Measurements from ENCODE around the gene DDX4.
"Not testable (repeated sequence)": the region's sequence is repeated elsewhere in the genome, so short reads cannot be mapped to it uniquely, and the experiment has no call there.

Gene DDX4

DNA sequence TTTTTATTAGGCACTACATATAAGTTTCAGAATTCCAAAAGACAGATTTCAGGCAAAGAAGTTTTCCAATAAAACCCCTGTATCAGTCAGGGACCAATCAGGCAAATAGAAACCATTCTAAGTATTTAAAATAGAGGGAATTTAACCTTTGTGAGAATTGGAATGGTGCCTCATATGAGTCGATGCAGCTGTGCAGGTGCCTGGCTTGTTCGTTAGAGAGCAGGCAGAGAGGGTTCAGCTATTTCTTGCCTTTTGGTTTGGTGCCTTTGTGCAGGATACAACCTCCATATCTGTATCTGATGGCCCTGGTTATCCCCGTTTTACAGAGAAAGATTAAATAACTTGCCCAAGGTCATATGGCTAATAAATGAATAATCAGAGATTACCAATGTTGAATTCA lies 6.0 kb upstream of the DDX4 start:
- no peak for DNase-seq

DNA sequence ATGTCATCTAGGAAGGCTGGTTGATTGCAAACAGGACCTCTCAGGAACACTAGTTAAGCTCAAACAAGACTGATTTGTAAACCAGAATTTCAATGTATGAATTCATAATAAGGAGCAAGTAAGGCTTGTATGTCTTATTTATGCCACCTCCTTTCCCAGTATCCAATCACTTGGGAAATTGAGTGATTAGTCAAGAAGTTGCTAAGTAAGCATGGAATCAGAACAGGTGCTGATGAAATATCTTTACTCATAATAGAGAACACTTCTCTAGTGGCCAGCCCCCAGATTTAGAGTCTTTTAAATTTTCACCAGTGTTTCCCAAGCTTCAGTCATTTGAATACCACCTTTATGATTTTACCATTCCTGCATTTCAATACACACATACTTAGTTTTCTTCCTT lies 5.3 kb upstream of the DDX4 start:
- DNase-seq, result no peak

DNA sequence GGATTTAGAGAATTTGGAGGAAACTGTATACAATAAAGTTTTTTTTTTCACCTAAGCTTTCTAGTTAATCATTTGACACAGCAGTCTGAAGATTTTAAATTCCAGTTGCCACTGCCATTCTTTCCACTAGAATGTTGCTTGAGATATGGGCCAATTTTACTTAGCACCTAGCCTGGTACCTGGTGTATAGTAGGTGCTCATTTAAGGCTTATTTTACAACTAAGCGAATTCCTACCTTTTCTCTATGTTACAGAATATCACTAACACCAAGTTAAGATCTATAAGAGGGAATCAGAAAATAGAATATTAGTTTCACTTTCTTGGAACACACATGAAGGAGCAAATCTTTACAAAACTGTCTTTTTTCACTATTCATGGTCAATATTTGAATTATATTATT lies 3.2 kb upstream of the DDX4 start:
- no peak for DNase-seq

DNA sequence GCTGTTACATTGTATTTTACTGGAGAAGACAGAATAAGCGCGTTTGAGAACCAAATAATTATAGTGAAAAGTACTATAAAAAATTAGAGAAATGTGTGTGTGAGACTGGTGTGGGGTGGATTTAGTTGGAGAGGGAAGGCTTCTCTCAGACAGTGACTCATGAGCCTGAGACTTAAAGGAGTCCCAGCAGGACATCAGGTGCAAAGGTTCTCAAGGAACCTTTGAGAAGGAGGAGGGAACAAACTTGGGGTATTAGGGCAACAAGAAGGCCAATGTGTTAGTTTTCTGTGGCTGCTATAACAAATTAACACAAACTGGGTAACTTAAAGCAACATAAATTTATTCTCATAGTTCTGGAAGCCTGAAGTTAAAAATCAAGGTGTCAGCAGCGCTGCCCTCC lies 4.9 kb downstream of the DDX4 start:
- no peak for DNase-seq

DNA sequence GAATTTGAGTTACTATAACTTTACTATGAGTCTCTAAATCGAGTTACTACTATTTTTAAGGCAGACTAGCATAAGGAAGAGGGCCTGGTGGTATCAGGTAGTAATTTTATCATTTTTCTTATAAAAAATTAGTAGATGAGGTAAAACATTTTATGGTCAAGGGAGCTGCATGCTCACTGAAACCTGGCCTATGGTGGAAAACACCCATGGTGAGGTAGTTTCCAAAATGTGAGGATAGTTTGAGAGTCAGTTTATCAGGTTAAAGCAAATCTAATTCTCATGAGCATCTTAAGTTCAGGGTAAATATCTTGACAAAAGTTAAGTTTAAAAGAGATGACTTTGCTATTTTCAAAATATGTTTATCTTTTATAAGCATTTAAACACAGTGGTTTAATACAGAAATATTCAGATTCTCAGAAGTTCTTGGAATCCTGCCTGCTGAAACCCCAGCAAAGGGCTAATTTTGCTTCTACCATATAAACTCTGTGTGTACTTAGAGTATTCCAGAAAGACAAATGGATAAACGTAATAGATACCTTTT lies 10.0 kb downstream of the DDX4 start:
- DNase-seq, result no peak

DNA sequence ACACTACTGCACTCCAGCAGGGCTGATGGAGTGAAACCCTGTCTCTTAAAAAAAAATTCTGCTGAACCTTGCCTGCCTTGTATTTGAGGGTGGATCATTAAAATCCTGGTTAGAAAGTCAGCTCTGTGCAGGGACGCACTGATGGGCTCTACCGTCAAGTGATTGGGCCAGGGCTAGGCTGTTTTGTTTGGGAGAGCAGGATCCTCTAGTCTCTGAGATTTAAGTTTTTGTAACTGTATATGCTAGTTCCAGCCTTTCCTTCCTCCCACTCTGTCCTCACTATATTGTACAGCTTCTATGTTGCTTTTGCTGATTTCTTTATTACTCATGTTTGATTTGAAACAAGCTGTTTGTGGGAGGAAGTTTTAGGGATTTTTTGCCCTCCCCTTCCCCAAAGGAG lies 11.5 kb downstream of the DDX4 start:
- DNase-seq, result no peak

DNA sequence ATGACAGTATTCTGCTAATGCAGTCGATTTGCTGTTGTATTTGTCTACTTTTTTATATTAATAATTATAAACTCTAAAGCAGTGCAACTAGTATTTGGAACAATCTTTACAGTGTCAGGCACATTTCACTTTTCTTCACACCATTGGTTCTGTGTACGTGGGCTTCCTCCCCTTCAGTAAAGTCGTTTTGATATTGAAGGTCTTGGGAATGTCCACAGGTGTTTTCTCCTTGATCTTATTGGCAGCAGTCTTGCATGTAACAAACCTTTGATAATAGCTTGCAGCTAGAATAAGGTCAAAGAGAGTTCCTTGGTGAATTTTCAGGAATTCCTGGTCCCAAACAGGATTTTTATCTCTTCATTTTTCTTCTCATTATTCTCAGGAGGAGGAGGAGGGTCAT lies 12.2 kb downstream of the DDX4 start:
- DNase-seq, result no peak

DNA sequence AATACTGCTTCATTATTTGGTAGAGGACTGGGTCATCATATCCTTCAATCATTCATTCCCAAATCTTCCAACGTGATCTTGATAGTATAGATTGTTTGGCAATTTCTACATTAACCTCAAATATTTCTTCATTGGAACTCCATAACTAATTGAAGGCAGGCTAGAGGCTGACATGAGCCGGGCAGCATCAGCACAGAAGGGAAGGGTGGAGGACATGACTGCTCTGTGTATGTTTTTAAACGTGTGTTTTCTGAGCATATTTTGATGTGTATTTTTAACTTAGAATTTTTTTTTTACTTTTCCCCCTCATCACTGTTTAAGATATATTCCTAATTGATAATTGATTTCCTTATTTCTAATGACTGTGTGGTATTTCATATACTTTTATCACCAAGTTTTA lies 12.6 kb downstream of the DDX4 start:
- no peak for DNase-seq

DNA sequence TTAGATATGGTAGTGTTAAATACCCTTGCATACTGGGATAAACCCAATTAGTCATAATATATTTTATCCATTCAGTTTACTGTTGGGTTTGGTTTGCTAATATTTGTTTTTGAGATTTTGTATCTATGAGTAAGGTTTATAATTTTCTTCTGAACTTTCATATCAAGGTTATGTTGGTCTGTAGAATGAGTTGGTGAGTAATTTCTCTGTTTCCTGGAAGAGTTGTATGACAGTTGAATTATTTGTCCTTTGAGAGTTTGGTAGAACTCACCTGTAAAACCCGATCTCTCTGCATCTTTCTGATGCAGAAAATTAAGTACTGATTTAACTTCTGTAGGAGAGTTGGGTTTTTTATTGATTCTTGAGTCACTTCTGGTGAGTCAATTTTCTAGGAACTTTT lies 20.4 kb downstream of the DDX4 start:
- no peak for DNase-seq

DNA sequence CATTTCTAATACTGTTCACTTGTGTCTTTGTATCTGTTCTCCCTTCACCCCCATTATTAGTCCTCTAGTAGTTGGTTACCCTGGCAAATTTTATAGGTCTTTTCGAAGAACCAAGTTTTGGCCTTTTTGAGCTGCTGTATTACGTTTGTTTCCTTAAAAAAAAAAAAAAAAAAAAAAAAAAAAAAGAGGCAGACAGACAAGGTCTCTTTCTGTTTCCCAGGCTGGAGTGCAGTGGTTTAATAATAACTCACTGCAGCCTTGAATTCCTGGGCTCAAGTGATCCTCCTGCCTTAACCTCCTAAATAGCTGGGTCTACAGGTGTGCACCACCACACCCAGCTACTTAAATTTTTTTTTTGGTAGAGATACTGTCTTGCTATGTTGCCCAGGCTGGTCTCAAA lies 20.9 kb downstream of the DDX4 start:
- DNase-seq, result no peak

DNA sequence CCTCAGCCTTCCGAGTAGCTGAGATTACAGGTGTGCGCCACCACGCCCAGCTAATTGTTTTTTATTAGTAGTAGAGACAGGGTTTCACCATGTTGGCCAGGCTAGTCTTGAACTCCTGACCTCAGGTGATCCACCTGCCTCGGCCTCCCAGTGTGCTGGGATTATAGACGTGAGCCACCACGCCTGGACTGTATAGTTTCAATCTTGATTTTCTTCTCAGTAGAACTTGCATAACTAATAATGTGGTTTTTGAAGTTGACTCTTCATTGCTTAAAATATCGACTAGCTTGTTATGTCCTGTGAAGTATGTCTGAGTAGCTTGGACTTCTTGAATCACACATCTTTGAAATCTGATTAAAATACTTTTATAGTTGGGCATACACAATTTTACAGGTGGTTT lies 23.9 kb downstream of the DDX4 start:
- not testable (repeated sequence) for DNase-seq

DNA sequence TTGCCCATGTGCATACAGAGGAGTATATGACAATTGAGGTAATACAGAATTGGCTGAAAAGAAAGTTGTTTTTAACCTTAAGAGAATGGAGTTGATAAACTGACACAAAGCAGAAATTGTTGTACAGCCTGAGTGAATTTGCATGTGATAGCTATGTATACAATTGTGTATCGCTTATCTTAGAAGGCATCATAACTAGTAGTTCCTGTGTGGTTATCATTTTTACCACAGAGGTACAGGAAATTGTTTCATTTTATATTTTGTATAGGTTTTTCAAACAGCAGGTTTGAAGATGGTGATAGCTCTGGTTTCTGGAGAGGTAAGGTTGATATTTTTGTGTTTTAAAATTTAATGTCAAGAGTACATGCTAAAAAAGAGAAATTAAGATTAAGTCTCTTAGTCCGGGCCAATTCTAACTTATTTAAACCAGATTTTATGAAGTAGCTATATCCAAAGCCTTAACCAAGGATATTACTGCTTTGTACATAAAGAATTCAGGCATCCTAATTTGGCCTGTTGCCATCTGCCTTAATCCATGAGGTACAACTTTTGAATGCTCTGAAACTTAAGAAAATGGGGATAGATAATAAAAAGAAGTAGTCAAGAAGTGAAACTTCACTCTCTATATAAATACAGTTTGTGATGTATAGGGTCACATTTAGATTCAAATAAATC lies 26.0 kb downstream of the DDX4 start:
- DNase-seq, result no peak

DNA sequence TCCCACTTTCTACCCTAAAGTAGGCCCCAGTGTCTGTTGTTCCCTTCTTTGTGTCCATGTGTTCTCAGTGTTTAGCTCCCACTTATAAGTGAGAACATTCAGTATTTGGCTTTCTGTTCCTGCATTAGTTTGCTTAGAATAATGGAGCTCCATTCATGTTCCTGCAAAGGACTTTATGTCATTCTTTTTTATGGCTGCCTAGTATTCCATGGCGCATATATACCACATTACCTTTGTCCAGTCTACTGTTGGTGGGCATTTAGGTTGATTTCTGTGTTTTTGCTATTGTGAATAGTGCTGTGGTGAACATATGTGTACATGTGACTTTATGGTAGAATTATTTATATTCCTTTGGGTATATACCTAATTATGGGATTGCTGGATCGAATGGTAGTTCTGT lies 30.4 kb downstream of the DDX4 start:
- DNase-seq, result no peak

DNA sequence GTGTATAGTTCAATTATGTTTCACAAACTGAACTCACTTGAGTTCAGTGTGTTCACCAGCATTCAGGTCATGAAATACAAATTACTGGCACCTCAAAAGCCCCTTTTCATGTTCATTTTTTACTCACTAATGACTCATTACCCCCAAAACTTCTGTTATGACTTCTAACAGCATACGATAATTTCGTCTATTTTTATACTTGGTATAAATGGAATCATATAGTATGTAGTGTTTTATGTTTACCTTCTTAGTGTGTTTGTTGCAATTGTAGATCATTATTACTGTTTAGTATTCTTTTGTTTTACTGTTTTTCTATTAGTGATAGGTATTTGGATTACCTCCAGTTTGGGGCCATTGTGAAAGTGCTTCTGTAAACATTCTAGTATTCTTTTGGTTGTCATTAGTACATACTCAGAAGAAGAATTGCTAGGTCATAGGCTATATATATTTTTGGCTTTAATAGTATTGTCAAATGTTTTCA lies 33.4 kb downstream of the DDX4 start:
- no peak for DNase-seq

DNA sequence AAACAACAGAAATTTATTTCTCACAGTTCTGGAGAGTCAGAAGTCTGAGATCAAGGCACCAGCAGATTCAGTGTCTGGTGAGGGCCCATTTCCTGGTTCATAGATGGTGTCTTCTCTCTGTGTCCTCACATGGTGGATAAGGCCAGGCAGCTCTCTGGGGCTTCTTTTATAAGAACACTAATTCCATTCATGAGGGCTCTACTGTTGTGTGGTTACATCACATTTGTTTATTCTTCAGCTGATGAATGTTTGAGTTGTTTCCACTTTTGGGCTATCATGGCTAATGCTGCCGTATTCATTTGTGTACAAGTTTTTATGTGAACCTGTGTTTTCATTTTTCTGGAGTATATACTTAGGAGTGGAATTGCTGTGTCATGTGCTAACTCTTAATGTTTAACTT lies 35.2 kb downstream of the DDX4 start:
- no peak for DNase-seq

DNA sequence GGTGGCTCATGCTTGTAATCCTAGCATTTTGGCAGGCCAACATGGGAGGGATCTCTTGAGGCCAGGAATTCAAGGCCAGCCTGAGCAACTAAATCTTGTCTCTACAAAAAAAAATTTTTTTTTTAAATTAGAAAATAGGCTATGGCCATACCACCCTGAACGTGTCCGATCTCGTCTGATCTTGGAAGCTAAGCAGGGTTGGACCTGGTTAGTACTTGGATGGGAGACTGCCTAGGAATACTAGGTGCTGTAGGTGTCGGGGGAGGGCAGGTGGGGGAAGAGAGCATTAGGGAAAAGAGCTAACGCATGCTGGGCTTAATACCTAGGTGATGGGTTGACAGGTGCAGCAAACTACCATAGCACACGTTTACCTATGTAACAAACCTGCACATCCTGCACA lies 39.5 kb downstream of the DDX4 start:
- no peak for DNase-seq

DNA sequence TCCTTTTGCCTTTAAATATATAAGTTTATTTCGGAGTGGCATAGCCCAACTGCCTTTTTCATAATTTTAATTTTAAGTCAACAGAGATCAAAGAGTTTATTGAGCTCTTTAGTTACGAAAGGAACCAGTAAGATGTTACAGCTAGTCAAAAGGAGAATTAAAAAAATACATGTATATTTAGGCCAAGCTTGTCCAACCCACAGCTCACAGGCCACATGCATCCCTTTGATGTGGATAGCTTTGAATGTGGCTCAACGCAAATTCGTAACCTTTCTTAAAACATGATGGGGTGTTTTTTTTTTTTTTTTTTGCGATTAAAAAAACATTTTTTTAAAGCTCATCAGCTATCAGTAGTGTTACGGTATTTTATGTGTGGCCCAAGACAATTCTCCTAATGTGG lies 63.1 kb downstream of the DDX4 start:
- DNase-seq, result no peak

DNA sequence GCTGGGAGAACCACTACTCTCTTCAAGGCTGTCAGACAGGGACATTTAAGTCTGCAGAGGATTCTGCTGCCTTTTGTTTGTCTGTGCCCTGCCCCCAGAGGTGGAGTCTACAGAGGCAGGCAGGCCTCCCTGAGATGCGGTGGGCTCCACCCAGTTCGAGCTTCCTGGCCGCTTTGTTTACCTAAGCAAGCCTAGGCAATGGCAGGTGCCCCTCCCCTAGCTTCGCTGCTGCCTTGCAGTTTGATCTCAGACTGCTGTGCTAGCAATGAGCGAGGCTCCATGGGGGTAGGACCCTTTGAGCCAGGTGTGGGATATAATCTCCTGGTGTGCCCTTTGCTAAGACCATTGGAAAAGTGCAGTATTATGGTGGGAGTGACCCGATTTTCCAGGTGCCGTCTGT lies 71.0 kb downstream of the DDX4 start:
- DNase-seq, result not testable (repeated sequence)

DNA sequence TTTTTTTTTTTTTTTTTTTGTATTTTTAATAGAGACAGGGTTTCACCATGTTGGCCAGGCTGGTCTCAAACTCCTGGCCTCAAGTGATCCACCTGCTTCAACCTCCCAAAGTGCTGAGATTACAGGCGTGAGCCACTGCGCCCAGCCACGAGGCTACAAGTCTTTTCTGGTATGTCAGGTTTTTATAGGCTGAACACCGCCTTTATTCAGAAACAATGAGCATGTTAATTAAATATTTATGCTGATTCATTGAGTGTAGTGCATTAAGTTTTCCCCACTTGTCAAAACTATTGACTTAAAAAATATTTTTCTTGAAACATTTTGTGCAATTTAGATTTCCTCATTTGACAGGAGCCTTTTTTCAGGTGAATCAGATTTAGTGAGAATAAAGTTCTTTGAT lies 78.1 kb downstream of the DDX4 start:
- not testable (repeated sequence) for DNase-seq

DNA sequence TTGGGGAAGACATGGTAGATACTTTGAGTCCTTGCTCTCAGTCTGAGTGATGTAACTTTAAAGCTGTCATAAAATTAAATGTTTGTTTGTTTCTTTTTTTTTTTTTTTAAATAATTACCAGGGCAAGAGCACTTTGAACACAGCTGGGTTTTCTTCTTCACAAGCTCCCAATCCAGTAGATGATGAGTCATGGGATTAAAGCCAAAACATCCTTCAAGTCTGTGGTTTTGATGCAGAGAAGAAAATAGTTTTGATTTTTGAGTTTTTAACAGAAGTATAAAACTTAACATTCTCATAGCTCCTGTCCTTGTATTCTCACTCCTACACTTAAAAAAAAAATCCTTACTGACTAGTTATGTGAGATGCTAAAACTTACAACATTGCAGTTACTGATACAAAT lies 78.5 kb downstream of the DDX4 start:
- DNase-seq, result no peak

DNA sequence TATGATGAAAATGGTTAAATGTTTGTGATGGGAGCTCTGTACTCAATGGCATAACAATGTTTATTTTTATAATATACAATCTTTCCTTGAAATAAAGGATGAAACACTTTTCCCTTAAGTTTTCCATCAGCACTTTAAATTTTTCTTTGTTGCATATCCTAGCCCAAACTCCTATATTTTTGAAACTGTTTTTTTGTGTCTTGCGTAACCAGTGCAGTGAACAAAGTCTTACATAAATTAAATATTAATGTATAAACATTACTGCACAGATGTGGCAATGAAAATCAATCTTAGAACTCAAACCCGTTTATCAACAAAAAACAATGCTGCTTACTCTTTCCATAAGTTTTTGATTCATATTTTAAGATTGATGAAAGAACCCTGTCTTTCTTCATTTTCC lies 79.2 kb downstream of the DDX4 start:
- DNase-seq, result no peak

DNA sequence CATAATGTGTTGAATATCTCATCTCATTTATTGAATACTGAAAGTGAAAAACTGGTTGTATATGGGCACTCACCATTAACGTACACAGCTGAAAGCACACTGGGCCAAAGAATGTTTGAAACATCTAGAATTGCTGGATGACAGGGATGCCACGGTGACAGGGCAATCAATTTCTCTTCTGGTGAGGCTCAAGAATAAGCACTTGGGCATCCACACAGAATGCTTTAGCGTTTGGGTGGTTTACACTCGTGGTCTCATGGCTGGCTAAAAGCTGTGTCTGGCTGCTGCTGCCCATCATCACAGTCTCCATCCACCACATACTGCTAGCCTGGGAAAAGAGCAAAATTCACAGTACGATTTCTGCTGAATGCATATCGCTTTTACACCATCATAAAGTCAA lies 82.6 kb downstream of the DDX4 start:
- no peak for DNase-seq

DNA sequence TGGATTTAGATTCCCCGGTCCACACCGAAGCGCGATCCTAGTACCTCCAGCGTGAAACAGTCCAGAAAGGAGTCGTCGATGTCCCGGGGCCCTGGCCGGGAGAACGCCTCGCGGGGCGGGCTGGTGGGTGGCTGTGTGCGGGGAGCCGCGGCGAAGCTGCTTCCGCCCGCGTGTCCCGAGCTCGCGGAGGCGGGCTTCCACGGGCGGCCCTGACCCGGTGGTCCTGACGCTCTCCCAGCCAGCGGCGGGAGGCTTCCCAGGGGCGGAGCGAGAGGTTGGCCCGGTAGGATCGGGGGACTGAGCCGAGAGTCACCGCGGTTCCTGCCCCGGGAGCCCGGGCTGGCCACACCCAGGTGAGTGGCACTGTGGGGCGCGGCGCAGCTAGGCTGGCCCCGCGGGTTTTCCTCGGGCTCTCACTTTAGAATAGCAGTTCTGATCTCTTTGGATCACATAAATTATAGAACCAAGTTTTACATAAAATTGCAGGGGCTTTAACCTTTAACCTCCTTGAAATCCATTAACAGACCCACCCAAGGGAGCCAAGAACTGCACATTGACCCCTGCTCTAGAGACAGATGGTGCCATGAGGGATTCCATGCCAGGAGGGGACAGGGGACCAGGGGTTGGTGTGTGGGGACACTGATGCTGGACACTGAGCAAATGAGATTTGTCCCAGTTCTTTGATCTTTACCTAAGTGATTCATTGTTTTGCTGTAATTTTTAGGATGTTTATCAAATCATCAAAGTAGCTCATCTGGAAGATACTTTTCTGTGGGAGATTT lies 84.1 kb downstream of the DDX4 start:
- no peak for DNase-seq

DNA sequence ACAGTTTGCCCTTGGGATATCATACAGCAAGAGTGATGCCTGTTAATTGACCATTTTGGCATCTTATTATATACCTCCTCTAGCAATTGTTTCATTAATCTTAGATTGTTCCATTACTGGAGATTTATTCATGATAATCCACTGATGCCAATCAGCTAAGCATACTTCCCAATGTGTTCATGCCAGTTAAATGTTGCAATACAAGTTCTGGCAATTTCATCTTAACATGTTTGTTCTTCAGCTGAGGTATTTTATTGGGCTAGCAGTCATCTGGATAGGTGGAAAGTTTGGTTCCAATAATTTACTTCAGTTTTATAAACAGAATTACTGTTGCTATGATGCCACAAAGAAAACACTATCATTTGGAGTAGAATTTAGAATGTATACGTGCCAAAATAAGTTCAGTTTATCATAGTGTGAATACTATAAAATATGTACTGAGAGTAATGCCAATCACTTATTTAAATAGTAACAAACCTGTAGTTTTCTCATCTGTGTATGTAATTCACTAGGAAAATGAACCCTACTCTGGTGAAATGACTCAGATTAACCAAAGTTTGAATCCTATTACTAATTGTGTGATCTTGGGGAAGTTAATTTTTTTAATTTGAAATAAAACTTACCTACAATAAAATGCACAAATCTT lies 85.4 kb downstream of the DDX4 start:
- no peak for DNase-seq

Data from effector CD8-positive, alpha-beta T cell (primary cell).